CD14-positive monocyte (primary cell): ENCODE measurements around the gene OR9I1. TPM values are rescaled to one million over a fixed set of nuclear protein-coding genes. Genes with fewer than 3 reads are reported as not detected.

ENCODE experiments used
- DNase-seq, 3 donors: peaks; one replicate each; pipeline ENCODE4 v3.0.0-alpha.2; 2011 to 2022
- H2AFZ ChIP-seq: 2 replicates; pipeline ENCODE4 v1.6.0; 2012; ENCODE audit warnings: mild to moderate bottlenecking, low read depth, low read length, inconsistent platforms; ENCODE audit not compliant: insufficient read depth, poor library complexity, severe bottlenecking
- H3K27ac ChIP-seq, 2 donors: 1 replicate in 1 of 2; 2 replicates in 1 of 2; pipeline ENCODE4 v1.5.1; 2012 to 2013; ENCODE audit warnings: low read length in 2 of 2, control low read depth in 1 of 2, inconsistent platforms in 1 of 2, low read depth in 1 of 2, mild to moderate bottlenecking in 1 of 2
- H3K27me3 ChIP-seq, 2 donors: one replicate each; pipeline versions ENCODE4 v1.6.0 to v1.6.1; 2011 to 2013; ENCODE audit warnings: low read length in 2 of 2; ENCODE audit not compliant: control insufficient read depth in 2 of 2, insufficient read depth in 2 of 2
- H3K36me3 ChIP-seq, 2 donors: replicated peaks in 1 of 2; 1 replicate in 1 of 2; 2 replicates in 1 of 2; pipeline versions ENCODE4 v1.5.1 to v1.6.1; 2012 to 2013; ENCODE audit warnings: low read length in 2 of 2, control low read depth in 1 of 2, inconsistent platforms in 1 of 2, mild to moderate bottlenecking in 1 of 2; ENCODE audit not compliant: insufficient read depth in 2 of 2, control insufficient read depth in 1 of 2
- H3K4me1 ChIP-seq, 2 donors: 1 replicate in 1 of 2; 2 replicates in 1 of 2; pipeline versions ENCODE4 v1.5.1 to v1.6.1; 2012 to 2013; ENCODE audit warnings: low read length in 2 of 2, control low read depth in 1 of 2, inconsistent platforms in 1 of 2, mild to moderate bottlenecking in 1 of 2, moderate library complexity in 1 of 2; ENCODE audit not compliant: insufficient read depth in 2 of 2, control insufficient read depth in 1 of 2
- H3K4me2 ChIP-seq: replicated peaks from 2 replicates; pipeline ENCODE3; 2012; ENCODE audit warnings: low read length, moderate library complexity, mild to moderate bottlenecking; ENCODE audit not compliant: poor library complexity, severe bottlenecking; ENCODE audit errors: extremely low read depth
- H3K4me3 ChIP-seq, 3 experiments: fragments of 200-600 bp in 1 of 3; sonication (generic) in 1 of 3; replicated peaks in 1 of 3; 1 replicate in 2 of 3; 2 replicates in 1 of 3; pipeline ENCODE4 v1.5.1; 2011 to 2013; ENCODE audit warnings: low read length in 3 of 3, mild to moderate bottlenecking in 3 of 3, control low read depth in 2 of 3, low read depth in 2 of 3, inconsistent platforms in 1 of 3, moderate library complexity in 1 of 3
- H3K79me2 ChIP-seq: 2 replicates; pipeline ENCODE4 v1.6.0; 2012; ENCODE audit warnings: mild to moderate bottlenecking, control low read depth, inconsistent platforms, low read length, moderate library complexity; ENCODE audit not compliant: insufficient read depth
- H3K9ac ChIP-seq: 2 replicates; pipeline ENCODE4 v1.6.0; 2017; ENCODE audit warnings: low read length, mild to moderate bottlenecking; ENCODE audit not compliant: insufficient read depth, poor library complexity, severe bottlenecking
- H3K9me3 ChIP-seq, 2 donors: replicated peaks in 1 of 2; 1 replicate in 1 of 2; 2 replicates in 1 of 2; pipeline versions ENCODE4 v1.5.1 to v1.6.1; 2012 to 2013; ENCODE audit warnings: low read length in 2 of 2, control low read depth in 1 of 2; ENCODE audit not compliant: control insufficient read depth in 1 of 2, insufficient read depth in 1 of 2
- H4K20me1 ChIP-seq: 2 replicates; pipeline ENCODE4 v1.6.0; 2012; ENCODE audit warnings: mild to moderate bottlenecking, low read length, control low read depth, moderate library complexity; ENCODE audit not compliant: insufficient read depth
- H3K27ac Mint-ChIP-seq, 7 donors: one replicate each; pipeline ENCODE4 v1.8.0; 2020; ENCODE audit warnings: mild to moderate bottlenecking in 7 of 7, mixed read lengths in 7 of 7, moderate library complexity in 6 of 7, inconsistent platforms in 2 of 7
- H3K27me3 Mint-ChIP-seq, 3 donors: one replicate each; pipeline ENCODE4 v1.8.0; 2021 to 2022; ENCODE audit warnings: low read depth in 3 of 3, mild to moderate bottlenecking in 3 of 3, mixed read lengths in 3 of 3, moderate library complexity in 3 of 3, inconsistent platforms in 1 of 3
- H3K36me3 Mint-ChIP-seq, 2 donors: one replicate each; pipeline ENCODE4 v1.8.0; 2020; ENCODE audit warnings: mixed read lengths in 2 of 2, inconsistent platforms in 1 of 2, mild to moderate bottlenecking in 1 of 2
- H3K4me1 Mint-ChIP-seq: one replicate; pipeline ENCODE4 v1.8.0; 2020; ENCODE audit warnings: mild to moderate bottlenecking, mixed read lengths
- H3K4me3 Mint-ChIP-seq, 2 donors: one replicate each; pipeline ENCODE4 v1.8.0; 2020; ENCODE audit warnings: mild to moderate bottlenecking in 2 of 2, mixed read lengths in 2 of 2, moderate library complexity in 1 of 2
- H3K9me3 Mint-ChIP-seq, 7 donors: one replicate each; pipeline ENCODE4 v1.8.0; 2020 to 2022; ENCODE audit warnings: mixed read lengths in 7 of 7, mild to moderate bottlenecking in 6 of 7, moderate library complexity in 6 of 7, inconsistent platforms in 2 of 7
- WGBS: methylation state at CpG from one replicate; pipeline ENCODE4 v1.1.5; 2013; ENCODE audit warnings: missing lambda C conversion rate; ENCODE audit not compliant: insufficient coverage; 5-methylcytosine and 5-hydroxymethylcytosine counted together
- intact Hi-C, 2 donors: fragments of 100-400 bp; cut with micrococcal nuclease; formaldehyde crosslinking; loops; one replicate each; pipeline versions ENCODE4 v1.15.0 to v1.15.1; 2023
- polyA plus RNA-seq, 3 donors: library from polyadenylated mRNA; depleted of rRNA in 1 of 3; unstranded in 2 of 3; stranded (reverse) in 1 of 3; fragments of 300-500 nt in 2 of 3; fragments of >200 nt in 1 of 3; fragmentation: Illumina TruSeq in 2 of 3; gene quantifications; 1 replicate in 2 of 3; 2 replicates in 1 of 3; pipeline ENCODE4 v1.2.3, GENCODE V29; 2012 to 2021
- TF ChIP-seq, protein P1 (sequence below): fragments of 200-600 bp; IDR thresholded peaks from one replicate; pipeline ENCODE4 v1.8.0; 2022; ENCODE audit warnings: antibody characterized with exemption, mild to moderate bottlenecking

The OR9I1 gene
- polyA plus RNA-seq, 3 donors: not detected

- Mint-ChIP-seq H3K4me1 (no peaks in the 10 kb centered on the region), H3K27ac (no peak overlapping the region), H3K4me3 (no peak overlapping the region), H3K9me3 (peaks cover 0 to 2% (median 0%) of the 10 kb centered on the region in 7 donors), H3K36me3 (no peaks in the 10 kb centered on the region), H3K27me3 (peaks cover 0 to 2% (median 0%) of the 10 kb centered on the region in 3 donors)
- intact Hi-C loops: no loop called here
- H3K4me2 ChIP-seq: no peak overlapping the region
- no peak overlapping the region for H3K9ac ChIP-seq
- no peaks in the 10 kb centered on the region for H3K9me3 ChIP-seq
- WGBS: no CpG with 5 or more reads among the region's 1 CpG
- no peaks in the 10 kb centered on the region for H3K36me3 ChIP-seq
- no peaks in the 10 kb centered on the region for H3K27me3 ChIP-seq
- TF ChIP-seq, protein P1, sequence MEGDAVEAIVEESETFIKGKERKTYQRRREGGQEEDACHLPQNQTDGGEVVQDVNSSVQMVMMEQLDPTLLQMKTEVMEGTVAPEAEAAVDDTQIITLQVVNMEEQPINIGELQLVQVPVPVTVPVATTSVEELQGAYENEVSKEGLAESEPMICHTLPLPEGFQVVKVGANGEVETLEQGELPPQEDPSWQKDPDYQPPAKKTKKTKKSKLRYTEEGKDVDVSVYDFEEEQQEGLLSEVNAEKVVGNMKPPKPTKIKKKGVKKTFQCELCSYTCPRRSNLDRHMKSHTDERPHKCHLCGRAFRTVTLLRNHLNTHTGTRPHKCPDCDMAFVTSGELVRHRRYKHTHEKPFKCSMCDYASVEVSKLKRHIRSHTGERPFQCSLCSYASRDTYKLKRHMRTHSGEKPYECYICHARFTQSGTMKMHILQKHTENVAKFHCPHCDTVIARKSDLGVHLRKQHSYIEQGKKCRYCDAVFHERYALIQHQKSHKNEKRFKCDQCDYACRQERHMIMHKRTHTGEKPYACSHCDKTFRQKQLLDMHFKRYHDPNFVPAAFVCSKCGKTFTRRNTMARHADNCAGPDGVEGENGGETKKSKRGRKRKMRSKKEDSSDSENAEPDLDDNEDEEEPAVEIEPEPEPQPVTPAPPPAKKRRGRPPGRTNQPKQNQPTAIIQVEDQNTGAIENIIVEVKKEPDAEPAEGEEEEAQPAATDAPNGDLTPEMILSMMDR: no peak
- H2AFZ ChIP-seq: no peak overlapping the region
- no peak overlapping the region for H3K4me3 ChIP-seq
- H3K79me2 ChIP-seq: no peaks in the 10 kb centered on the region
- no peak for DNase-seq
- no peaks in the 10 kb centered on the region for H4K20me1 ChIP-seq
- H3K4me1 ChIP-seq: no peaks in the 10 kb centered on the region
- H3K27ac ChIP-seq: no peak overlapping the region
These were observed 9.8 kb upstream of the OR9I1 start for GRCh38 chr11:58135171-58135570.

DNA sequence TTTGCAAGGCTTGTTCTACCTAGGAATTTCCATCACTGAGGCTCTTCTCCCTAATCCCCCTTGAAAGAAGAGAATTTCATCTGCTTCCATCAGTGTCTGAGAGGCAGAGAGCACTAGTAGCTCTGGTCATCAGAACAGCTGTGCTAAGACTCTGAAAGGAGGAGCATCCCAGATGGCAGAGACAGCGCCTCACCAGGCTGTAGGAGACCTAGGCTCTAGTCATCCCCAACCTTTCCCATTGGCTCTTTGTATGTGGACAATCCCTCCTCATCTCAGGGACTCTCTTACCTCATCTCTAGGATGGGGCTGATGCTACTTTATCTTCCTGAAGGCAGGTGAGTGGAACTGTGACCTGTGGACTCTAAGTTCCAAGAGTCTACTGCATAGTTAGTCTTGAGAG, 8.8 kb upstream of the OR9I1 start:
- no peaks in the 10 kb centered on the region for H3K27me3 ChIP-seq
- H3K9me3 ChIP-seq: no peaks in the 10 kb centered on the region
- no CpG with 5 or more reads among the region's 1 CpG for WGBS
- H3K27ac Mint-ChIP-seq: no peak overlapping the region
- no peak for DNase-seq
- no peak overlapping the region for H3K9ac ChIP-seq
- no peaks in the 10 kb centered on the region for H4K20me1 ChIP-seq
- H3K79me2 ChIP-seq: no peaks in the 10 kb centered on the region
- no peak overlapping the region for H3K4me2 ChIP-seq
- no peak overlapping the region for H3K4me3 ChIP-seq
- no peaks in the 10 kb centered on the region for H3K4me1 Mint-ChIP-seq
- H3K27ac ChIP-seq: no peak overlapping the region
- H3K4me3 Mint-ChIP-seq: no peak overlapping the region
- H3K9me3 Mint-ChIP-seq: peaks cover 0 to 2% (median 0%) of the 10 kb centered on the region in 7 donors
- no peaks in the 10 kb centered on the region for H3K36me3 ChIP-seq
- H2AFZ ChIP-seq: no peak overlapping the region
- peaks cover 0 to 2% (median 1%) of the 10 kb centered on the region in 3 donors for H3K27me3 Mint-ChIP-seq
- H3K36me3 Mint-ChIP-seq: no peaks in the 10 kb centered on the region
- intact Hi-C loops: no loop called here
- TF ChIP-seq, protein P1: no peak
- no peaks in the 10 kb centered on the region for H3K4me1 ChIP-seq
